Neural cell (in vitro differentiated cells): ENCODE results near the gene SLC25A39.

Source experiments
- EP300 ChIP-seq: fragments of 450-650 bp; conservative IDR thresholded peaks from 2 replicates; pipeline ENCODE4 v1.6.1; 2014; ENCODE audit warnings: antibody characterized with exemption, mild to moderate bottlenecking, moderate library complexity; ENCODE audit not compliant: poor library complexity, severe bottlenecking
- TF ChIP-seq, protein P1 (sequence below): fragments of 450-650 bp; IDR thresholded peaks from 2 replicates; pipeline ENCODE4 v1.5.1; 2014; ENCODE audit warnings: antibody characterized with exemption, mild to moderate bottlenecking, moderate library complexity; ENCODE audit not compliant: poor library complexity, severe bottlenecking

DNA sequence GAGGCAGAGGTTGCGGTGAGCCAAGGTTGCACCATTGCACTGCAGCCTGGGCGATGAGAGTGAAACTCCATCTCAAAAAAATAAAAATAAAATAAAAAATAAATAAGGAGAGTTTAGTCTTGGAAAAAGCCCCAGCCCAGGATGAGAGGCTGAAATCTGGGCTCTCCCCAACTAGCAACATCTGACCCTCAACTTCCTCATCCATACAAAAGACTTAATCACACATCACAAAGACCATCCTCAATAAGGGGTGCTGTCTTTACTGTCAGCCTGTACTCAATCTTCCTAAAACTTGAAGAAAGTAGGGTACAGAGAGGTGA, 45.3 kb downstream of the SLC25A39 start:
- TF ChIP-seq, protein P1, sequence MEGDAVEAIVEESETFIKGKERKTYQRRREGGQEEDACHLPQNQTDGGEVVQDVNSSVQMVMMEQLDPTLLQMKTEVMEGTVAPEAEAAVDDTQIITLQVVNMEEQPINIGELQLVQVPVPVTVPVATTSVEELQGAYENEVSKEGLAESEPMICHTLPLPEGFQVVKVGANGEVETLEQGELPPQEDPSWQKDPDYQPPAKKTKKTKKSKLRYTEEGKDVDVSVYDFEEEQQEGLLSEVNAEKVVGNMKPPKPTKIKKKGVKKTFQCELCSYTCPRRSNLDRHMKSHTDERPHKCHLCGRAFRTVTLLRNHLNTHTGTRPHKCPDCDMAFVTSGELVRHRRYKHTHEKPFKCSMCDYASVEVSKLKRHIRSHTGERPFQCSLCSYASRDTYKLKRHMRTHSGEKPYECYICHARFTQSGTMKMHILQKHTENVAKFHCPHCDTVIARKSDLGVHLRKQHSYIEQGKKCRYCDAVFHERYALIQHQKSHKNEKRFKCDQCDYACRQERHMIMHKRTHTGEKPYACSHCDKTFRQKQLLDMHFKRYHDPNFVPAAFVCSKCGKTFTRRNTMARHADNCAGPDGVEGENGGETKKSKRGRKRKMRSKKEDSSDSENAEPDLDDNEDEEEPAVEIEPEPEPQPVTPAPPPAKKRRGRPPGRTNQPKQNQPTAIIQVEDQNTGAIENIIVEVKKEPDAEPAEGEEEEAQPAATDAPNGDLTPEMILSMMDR: no peak
- no peak for TF ChIP-seq EP300
